NCI-H1092 treated with DMSO at 0.1 percent for 48 hours (cell line): ENCODE results near the gene PVALEF.
"Not testable (repeated sequence)": the region's sequence is repeated elsewhere in the genome, so short reads cannot be mapped to it uniquely, and the experiment has no call there.

Experiments used
- DNase-seq: peaks from one replicate; lab custom pipeline; 2025; lab: John Stamatoyannopoulos, UW

PVALEF gene

GRCh38 chr17:81143717-81144422, 21.4 kb upstream of the PVALEF start:
- no peak for DNase-seq

DNA sequence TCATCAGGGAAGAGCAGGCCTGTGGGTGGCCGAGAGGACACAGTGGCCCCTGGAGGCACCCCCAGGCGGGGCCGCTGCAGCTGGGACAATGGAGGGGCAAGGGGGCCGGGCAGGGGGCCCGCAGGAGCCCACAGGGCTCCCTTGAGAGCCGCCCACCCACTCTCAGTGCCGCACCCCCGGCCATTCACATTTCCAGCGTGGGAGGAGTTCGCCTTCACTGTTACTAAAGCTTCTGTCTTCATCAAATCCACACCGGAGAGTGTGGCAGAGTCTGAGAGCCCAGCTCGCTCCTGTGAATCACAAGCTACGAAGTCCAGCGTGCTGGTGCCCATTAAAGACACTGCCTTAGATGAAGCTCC, 20.9 kb upstream of the PVALEF start:
- no peak for DNase-seq

GRCh38 chr17:81146208-81146607, 19.1 kb upstream of the PVALEF start:
- not testable (repeated sequence) for DNase-seq

GRCh38 chr17:81147701-81148100, 17.6 kb upstream of the PVALEF start:
- no peak for DNase-seq

- DNase-seq: no peak
Measured at GRCh38 chr17:81148571-81148970, 16.7 kb upstream of the PVALEF start.

- DNase-seq: no peak
Measured at GRCh38 chr17:81148986-81149533, 16.2 kb upstream of the PVALEF start.

DNA sequence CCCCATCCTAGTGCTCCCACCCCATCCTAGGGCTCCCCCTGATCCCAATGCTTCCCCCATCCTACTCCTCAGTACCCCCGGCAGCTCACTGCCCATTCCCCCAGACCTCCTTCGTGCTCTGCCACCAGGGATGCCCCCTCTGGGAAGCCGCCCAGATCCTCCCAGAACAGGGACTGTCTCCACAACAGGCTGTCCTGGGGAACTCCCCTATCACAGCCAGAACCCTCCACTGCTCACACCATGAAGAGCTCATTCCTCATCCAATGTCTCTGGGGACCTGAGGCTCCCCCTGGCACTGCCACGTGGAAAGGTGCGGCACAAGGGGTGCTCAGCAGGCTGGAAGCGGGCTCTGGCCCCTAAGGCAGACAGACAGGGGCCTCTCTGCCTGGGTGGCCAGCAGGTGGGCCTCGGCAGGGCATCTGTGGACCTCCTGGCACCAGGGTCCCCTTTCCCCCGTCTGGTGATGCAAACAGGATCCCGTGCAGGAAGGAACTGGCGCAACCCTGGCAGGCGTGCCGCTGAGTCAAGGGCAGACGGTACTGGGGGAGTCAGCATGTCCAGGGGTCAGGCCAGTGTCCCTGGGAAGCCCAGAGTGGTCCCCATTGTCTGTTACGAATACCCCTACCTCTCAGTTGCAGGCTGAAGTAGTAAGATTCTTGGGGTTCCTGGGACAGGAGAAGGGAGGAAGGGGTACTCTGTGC, 14.8 kb upstream of the PVALEF start:
- DNase-seq: no peak

- DNase-seq: no peak
Measured at GRCh38 chr17:81151278-81151677, 14.0 kb upstream of the PVALEF start.

DNA sequence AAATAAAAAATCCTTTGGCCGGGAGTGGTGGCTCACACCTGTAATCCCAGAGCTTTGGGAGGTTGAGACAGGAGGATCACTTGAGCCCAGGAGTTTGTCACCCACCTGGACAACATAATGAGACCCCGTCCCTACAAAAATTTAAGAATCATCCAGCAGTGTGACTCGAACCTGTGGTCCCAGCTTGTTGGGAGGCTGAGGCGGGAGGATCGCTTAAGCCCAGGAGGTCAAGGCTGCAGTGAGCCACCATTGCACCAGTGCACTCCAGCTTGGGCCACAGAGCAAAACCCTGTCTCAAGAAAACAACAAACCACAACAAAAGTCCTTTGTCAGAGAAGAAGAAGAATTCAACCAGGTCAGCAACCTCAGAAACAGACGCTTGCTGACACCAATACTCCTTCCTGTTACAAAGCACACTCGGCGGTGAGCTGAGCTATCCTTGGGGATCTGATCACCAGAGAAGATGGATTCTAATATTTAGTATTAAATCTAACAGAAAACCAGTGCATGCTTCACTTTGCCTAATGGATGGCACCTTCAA, 12.9 kb upstream of the PVALEF start:
- no peak for DNase-seq

- DNase-seq: no peak
Measured at GRCh38 chr17:81153340-81153803, 11.9 kb upstream of the PVALEF start.

DNA sequence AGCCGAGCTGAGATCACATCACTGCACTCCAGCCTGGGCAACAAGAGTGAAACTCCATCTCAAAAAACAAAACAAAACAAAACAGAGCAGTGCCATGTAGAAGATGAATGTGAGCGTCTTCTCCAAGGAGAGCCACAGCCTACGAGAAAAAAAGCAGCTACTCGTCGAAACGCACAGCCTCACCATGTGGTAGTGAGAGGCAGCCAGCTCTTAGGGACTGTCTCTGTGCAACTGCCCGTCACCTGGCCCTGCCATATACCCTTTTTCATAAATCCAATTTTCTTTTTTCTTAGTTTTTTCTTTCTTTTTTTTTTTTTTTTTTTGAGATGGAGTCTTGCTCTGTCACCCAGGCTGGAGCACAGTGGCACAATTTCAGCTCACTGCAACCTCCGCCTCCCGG, 11.3 kb upstream of the PVALEF start:
- DNase-seq: not testable (repeated sequence)

GRCh38 chr17:81154961-81155360, 10.3 kb upstream of the PVALEF start:
- no peak for DNase-seq

DNA sequence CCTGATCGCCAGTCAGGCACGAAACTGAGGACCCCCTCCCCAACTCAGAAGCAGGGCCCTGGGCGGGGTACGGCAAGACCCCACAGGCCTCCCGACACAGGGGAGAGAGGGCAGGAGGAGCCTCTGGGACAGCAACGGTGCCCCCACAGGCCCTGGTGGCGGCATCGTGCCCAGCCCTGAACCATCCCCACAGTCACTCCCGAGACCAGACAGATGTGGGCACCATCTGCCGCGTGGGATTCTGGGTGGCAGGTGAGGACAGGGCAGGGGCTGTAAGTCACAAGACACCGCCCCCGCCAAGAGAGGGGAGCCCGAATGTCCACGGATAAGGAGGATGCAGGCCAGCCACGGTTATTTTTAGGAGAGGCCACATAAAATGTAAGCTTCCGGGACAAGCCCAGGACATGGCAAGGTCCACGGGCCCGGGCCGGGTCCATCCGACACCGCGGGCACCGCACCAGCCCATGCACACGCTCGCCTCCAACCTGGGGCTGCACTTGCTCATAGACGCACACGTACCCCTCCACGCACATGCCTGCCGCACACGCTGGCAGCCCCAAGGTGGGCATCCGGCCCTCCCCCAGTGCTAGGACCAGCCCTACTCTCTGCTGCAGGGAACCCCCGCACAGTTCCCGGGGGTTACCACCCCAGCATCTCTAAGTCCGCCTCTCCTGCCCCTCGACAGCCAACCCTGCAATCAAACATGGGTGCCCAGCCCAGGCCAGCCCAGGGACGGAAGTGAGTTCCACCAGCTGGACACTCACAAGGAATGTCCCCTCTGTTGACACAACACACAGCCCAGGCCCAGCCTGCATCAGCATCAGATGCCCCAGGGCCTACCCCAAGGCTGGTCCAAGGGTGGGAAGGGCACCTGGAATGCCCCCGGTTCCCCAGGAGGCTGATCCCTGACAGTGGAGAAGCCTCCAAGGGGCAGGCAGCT, 8.2 kb upstream of the PVALEF start:
- DNase-seq: no peak

- DNase-seq: no peak
Measured at GRCh38 chr17:81157848-81158687, 7.2 kb upstream of the PVALEF start.

DNA sequence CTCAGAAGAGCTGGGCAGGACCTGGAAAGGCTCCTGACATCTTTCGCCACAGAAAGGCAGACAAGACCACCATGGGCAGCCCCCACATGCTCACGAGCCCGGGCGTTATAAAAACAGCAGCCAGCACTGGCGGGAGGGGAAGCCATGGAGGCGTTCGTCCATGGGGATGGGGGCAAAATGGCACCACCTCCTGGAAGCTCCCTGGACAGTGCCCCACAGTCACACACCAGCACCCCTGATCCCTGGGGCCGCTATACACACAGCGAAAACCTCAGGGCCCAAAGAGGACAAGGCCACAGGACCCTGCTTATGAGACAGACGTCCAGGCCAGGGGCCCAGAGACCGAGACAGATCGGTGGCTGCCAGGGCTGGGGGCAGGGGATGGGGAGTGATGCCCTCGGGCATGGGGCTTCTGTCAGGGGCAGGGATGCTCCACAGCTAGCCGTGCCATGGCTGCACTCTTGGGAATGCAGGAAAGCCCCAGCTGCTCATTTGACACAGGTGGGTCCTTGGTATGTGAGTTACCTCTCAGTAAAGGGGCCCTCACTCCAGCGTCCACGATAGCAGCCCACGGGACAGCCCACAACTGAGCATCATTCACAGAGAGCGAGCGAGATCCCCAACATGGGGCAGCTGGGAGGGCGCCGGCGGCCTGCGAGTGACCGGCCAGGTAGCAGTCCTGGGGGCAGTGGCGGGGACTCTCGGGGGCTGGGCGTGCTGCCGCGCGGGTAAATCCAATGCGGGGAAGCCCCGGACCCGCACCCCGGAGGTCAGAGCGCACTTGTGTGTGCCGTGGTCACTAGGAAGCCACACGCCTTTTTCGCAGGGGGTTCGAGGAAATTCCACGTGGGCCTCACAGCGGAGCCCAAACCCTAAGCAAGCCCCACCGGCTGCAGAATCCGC, 6.4 kb upstream of the PVALEF start:
- no peak for DNase-seq

- DNase-seq: no peak
Measured at GRCh38 chr17:81159611-81160265, 5.6 kb upstream of the PVALEF start.

DNA sequence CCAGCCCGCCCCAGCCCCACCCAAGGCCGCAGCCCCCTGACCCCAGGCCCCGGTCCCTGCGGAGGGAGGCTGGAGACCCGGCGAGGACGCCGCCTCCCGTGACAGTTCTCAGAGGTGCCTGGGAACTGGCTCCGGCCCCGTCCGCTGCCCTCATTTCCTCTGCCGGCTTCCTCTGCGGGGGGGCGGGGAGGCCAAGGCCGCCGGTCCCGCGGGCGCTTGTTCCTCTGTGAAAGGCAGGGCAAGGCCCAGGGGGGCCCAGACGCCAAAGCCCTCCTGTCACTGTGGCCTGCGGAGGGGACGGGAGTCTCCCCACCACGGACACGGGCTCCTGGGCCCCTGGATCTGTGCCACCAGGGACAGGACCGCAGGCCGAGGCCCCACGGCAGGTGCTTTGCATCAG, 5.0 kb upstream of the PVALEF start:
- DNase-seq: no peak

DNA sequence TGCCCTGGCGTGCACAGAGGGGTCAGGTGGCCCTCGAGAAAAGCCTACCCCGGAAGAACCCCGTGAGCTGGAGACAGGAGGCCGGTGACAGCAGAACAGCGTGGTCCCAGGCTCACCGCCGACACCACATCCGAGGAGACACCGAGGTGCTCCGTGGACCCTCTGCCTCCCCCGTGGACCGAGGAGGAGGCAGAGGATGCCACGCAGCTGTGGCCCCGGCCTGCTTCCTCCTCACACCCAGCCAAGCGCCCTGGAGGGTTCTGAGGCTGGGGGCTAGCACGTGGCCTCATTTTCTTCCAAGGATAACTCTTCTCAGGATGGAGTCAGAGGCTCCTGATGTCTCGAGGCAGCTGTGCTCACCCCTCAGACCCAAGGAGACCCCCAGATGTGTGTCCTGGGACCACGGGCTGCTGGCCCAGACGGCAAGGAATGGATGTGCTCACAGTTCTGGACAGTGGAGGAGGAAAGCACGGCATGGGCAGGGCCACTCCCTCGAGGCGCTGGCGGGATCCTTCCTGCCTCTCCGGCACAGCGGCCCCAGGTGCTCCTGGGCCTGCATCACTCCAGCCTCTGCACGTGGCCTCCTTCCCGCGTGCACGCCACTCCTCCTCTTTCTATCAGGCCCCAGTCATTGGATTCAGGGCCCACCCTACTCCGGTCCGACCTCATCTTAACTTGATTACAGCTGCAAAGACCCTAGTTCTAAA, 4.4 kb upstream of the PVALEF start:
- DNase-seq: no peak

GRCh38 chr17:81161536-81161935, 3.8 kb upstream of the PVALEF start:
- no peak for DNase-seq
